ENCODE data around the gene NYAP2.

- no peak for TF ChIP-seq FOSL1 (IDR thresholded peaks at IDR 0.05; ENCODE audit: low read depth)
- TF ChIP-seq POLR2AphosphoS5 (IDR thresholded peaks at IDR 0.05; ENCODE audit: low read depth, low read length): no peak
- TF ChIP-seq CTCF (IDR thresholded peaks at IDR 0.05 in 2 of 3, conservative IDR thresholded peaks at IDR 0.05 in 1 of 3; ENCODE audit: borderline replicate concordance in 1 of 3, insufficient read depth in 1 of 3, low read depth in 2 of 3, low read length in 2 of 3): no peak
- TF ChIP-seq POLR2A (IDR thresholded peaks at IDR 0.05; ENCODE audit: borderline replicate concordance, extremely low read depth, insufficient read depth, insufficient read length): no peak
- TF ChIP-seq EZH2 (IDR thresholded peaks at IDR 0.05): no peak
- TF ChIP-seq MAX (IDR thresholded peaks at IDR 0.05): no peak
- no peak for TF ChIP-seq EZH2phosphoT487 (IDR thresholded peaks at IDR 0.05; ENCODE audit: borderline replicate concordance)
- peak; percentile 52 for TF ChIP-seq RAD21 (IDR thresholded peaks at IDR 0.05; ENCODE audit: low read depth)
- TF ChIP-seq ELF1 (IDR thresholded peaks at IDR 0.05; ENCODE audit: borderline replicate concordance, low read depth): no peak
- TF ChIP-seq CEBPB (IDR thresholded peaks at IDR 0.05; ENCODE audit: low read depth): no peak
- TF ChIP-seq SRF (IDR thresholded peaks at IDR 0.05; ENCODE audit: low read depth): no peak
Observed at GRCh38 chr2:225649274-225649673, 249.8 kb downstream of the NYAP2 start.

All from HCT116 (cell line).